Esophagus (tissue), 2 donors: Measurements from ENCODE around the gene AMACR. TPM values are rescaled to one million over a fixed set of nuclear protein-coding genes. Genes with fewer than 3 reads are reported as not detected.

ENCODE experiments used
- H3K27ac ChIP-seq, 2 donors: one replicate each; pipeline ENCODE4 v1.5.1; 2013; ENCODE audit warnings: low read depth in 2 of 2, mild to moderate bottlenecking in 2 of 2, inconsistent platforms in 1 of 2, low read length in 1 of 2, moderate library complexity in 1 of 2
- H3K27me3 ChIP-seq, 2 donors: one replicate each; pipeline ENCODE4 v1.6.1; 2013; ENCODE audit warnings: low read length in 2 of 2, control low read depth in 1 of 2, mild to moderate bottlenecking in 1 of 2; ENCODE audit not compliant: insufficient read depth in 2 of 2, control insufficient read depth in 1 of 2
- H3K36me3 ChIP-seq, 2 donors: one replicate each; pipeline ENCODE4 v1.6.1; 2013; ENCODE audit warnings: low read length in 1 of 2; ENCODE audit not compliant: control insufficient read depth in 2 of 2, insufficient read depth in 2 of 2
- H3K4me1 ChIP-seq, 2 donors: one replicate each; pipeline ENCODE4 v1.6.1; 2013; ENCODE audit warnings: low read length in 1 of 2; ENCODE audit not compliant: control insufficient read depth in 2 of 2, insufficient read depth in 2 of 2
- H3K4me3 ChIP-seq, 2 donors: one replicate each; pipeline ENCODE4 v1.5.1; 2013; ENCODE audit warnings: low read length in 2 of 2, mild to moderate bottlenecking in 2 of 2, low read depth in 1 of 2, moderate library complexity in 1 of 2
- H3K9me3 ChIP-seq, 2 donors: one replicate each; pipeline ENCODE4 v1.6.1; 2013; ENCODE audit warnings: mild to moderate bottlenecking in 2 of 2, low read depth in 1 of 2, low read length in 1 of 2, moderate library complexity in 1 of 2; ENCODE audit not compliant: control insufficient read depth in 2 of 2, insufficient read depth in 1 of 2
- WGBS, 2 donors: extraction: QIAGEN DNeasy Blood & Tissue Kit; methylation state at CpG; one replicate each; pipeline ENCODE4 v1.1.7; 2013; 5-methylcytosine and 5-hydroxymethylcytosine counted together
- polyA plus RNA-seq, 2 donors: library from polyadenylated mRNA; stranded (reverse); fragments of 200-250 nt; gene quantifications; one replicate each; pipeline ENCODE4 v1.2.3, GENCODE V29; 2013
- donor health status: healthy with polysubstance abuse.
- donor health status: Bipolar disorder and iron deficiency.

The AMACR gene
- polyA plus RNA-seq, result 10 to 100 TPM; 14.4 to 19.9 TPM

- H3K9me3 ChIP-seq, result no peaks in the 10 kb centered on the region
- H3K36me3 ChIP-seq, result peaks cover 2 to 5% of the 10 kb centered on the region in 2 donors
- H3K4me1 ChIP-seq, result peaks cover 0 to 2% of the 10 kb centered on the region in 2 donors
- WGBS, 2 donors, result 1% methylated on average over 74 to 76 of the region's 76 CpGs
- peak within 1 kb of the TSS; percentile 62 to 71 for H3K4me3 ChIP-seq
- H3K27me3 ChIP-seq, result no peaks in the 10 kb centered on the region
- peak within 1 kb of the TSS; percentile 94 to 95 for H3K27ac ChIP-seq
These were observed at the start of gene AMACR for GRCh38 chr5:34007621-34008600. AMACR (minus strand) TSS chr5:34008050; CDS start chr5:34008019, 31 bp downstream.

- 66 to 77% methylated on average over 5 of the region's 5 CpGs for WGBS, 2 donors
- no peaks in the 10 kb centered on the region for H3K9me3 ChIP-seq
- H3K27ac ChIP-seq, result peak overlapping the region in 1 of 2 donors; percentile 40
- no peak overlapping the region for H3K4me3 ChIP-seq
- H3K4me1 ChIP-seq, result peaks cover 3 to 6% of the 10 kb centered on the region in 2 donors
- no peaks in the 10 kb centered on the region for H3K36me3 ChIP-seq
- no peaks in the 10 kb centered on the region for H3K27me3 ChIP-seq
These were observed 49.7 kb upstream of the AMACR start for GRCh38 chr5:34057569-34057968.

- no peak overlapping the region for H3K27ac ChIP-seq
- 95 to 98% methylated on average over 3 of the region's 3 CpGs for WGBS, 2 donors
These were observed 49.3 kb upstream of the AMACR start for GRCh38 chr5:34057118-34057517.

GRCh38 chr5:34055667-34056066, 47.8 kb upstream of the AMACR start:
- no peak overlapping the region for H3K27ac ChIP-seq
- H3K36me3 ChIP-seq, result no peaks in the 10 kb centered on the region
- no peaks in the 10 kb centered on the region for H3K27me3 ChIP-seq
- peaks cover 6 to 7% of the 10 kb centered on the region in 2 donors for H3K4me1 ChIP-seq
- no peaks in the 10 kb centered on the region for H3K9me3 ChIP-seq
- no peak overlapping the region for H3K4me3 ChIP-seq
- WGBS, 2 donors, result 73 to 91% methylated on average over 3 of the region's 3 CpGs

More at GRCh38 chr5:34057118-34057517, 49.3 kb upstream of the AMACR start:
- Histone ChIP-seq H3K9me3 (no peaks in the 10 kb centered on the region), H3K27me3 (no peaks in the 10 kb centered on the region), H3K4me1 (peaks cover 3 to 6% of the 10 kb centered on the region in 2 donors), H3K36me3 (no peaks in the 10 kb centered on the region), H3K4me3 (no peak overlapping the region)

- H3K4me3 ChIP-seq, result no peak overlapping the region
- no peaks in the 10 kb centered on the region for H3K9me3 ChIP-seq
- no peaks in the 10 kb centered on the region for H3K36me3 ChIP-seq
- H3K27me3 ChIP-seq, result no peaks in the 10 kb centered on the region
- 96 to 100% methylated on average over 1 of the region's 1 CpG for WGBS, 2 donors
- peaks cover 6 to 7% of the 10 kb centered on the region in 2 donors for H3K4me1 ChIP-seq
- H3K27ac ChIP-seq, result no peak overlapping the region
These were observed 46.5 kb upstream of the AMACR start for GRCh38 chr5:34054400-34054729.

- no peaks in the 10 kb centered on the region for H3K36me3 ChIP-seq
- H3K27ac ChIP-seq, result peak overlapping the region; percentile 37 to 38
- WGBS, 2 donors, result 71 to 76% methylated on average over 5 of the region's 5 CpGs
- peaks cover 6 to 7% of the 10 kb centered on the region in 2 donors for H3K4me1 ChIP-seq
- H3K27me3 ChIP-seq, result no peaks in the 10 kb centered on the region
- no peaks in the 10 kb centered on the region for H3K9me3 ChIP-seq
- H3K4me3 ChIP-seq, result no peak overlapping the region
These were observed 45.9 kb upstream of the AMACR start for GRCh38 chr5:34053571-34054399.

- no peaks in the 10 kb centered on the region for H3K36me3 ChIP-seq
- peak overlapping the region; percentile 37 to 38 for H3K27ac ChIP-seq
- no peak overlapping the region for H3K4me3 ChIP-seq
- 31 to 58% methylated on average over 2 of the region's 2 CpGs for WGBS, 2 donors
- H3K4me1 ChIP-seq, result peaks cover 4% of the 10 kb centered on the region in 2 donors
- H3K27me3 ChIP-seq, result no peaks in the 10 kb centered on the region
- no peaks in the 10 kb centered on the region for H3K9me3 ChIP-seq
These were observed 45.3 kb upstream of the AMACR start for GRCh38 chr5:34053133-34053532.

- H3K27me3 ChIP-seq, result no peaks in the 10 kb centered on the region
These were observed 43.6 kb upstream of the AMACR start for GRCh38 chr5:34051374-34051980.

More at GRCh38 chr5:34051374-34051980, 43.6 kb upstream of the AMACR start:
- no peak overlapping the region for H3K27ac ChIP-seq
- H3K9me3 ChIP-seq, result no peaks in the 10 kb centered on the region
- peaks cover 3 to 4% of the 10 kb centered on the region in 2 donors for H3K4me1 ChIP-seq
- 81 to 88% methylated on average over 4 of the region's 4 CpGs for WGBS, 2 donors
- no peaks in the 10 kb centered on the region for H3K36me3 ChIP-seq
- H3K4me3 ChIP-seq, result no peak overlapping the region
